Measurements from ENCODE around the gene GALNT10. TPM values are rescaled to one million over a fixed set of nuclear protein-coding genes. Genes with fewer than 3 reads are reported as not detected.

GALNT10 gene
- total and polyA plus RNA-seq, 2 experiments from 2014 or later = 3.2 to 12.9 TPM

MicroRNAs encoded within 50 kb of the gene (microRNA counts, 767-probe panel; counts per million panel counts)
- microRNA hsa-miR-1294 = not detected

Small RNA genes within 50 kb of the gene (microRNA-seq; reads per million reads assigned to microRNA genes)
- gene MIR1294 = 2.4 reads per million, percentile 5 among the genes with 10 or more reads in this experiment

Small RNA genes within 50 kb of the gene (small RNA-seq; reads per million reads assigned to genes)
- gene MIR1294 (ENCODE audit: low replicate concordance) (0.07 reads per million), gene RN7SL655P (ENCODE audit: low replicate concordance) (0.07 reads per million)

Other genes with a start within 250 kb of the GALNT10 start
- gene FAM114A2, start 151.8 kb upstream of the GALNT10 start, total RNA-seq (2014; rRNA removed; shearing (Covaris generic)) = 5.8 and 10.5 TPM in 2 replicates
- gene FAM114A2, start 151.8 kb upstream of the GALNT10 start, polyA plus RNA-seq (2016; fragmentation: Nextera tagmentation; extraction: Ambion mirVana) = 4.7 and 4.9 TPM in 2 replicates
- 47.5 and 51.3 TPM in 2 replicates for gene MFAP3, start 151.8 kb upstream of the GALNT10 start, total RNA-seq (2014; rRNA removed; shearing (Covaris generic))
- gene MFAP3, start 151.8 kb upstream of the GALNT10 start, polyA plus RNA-seq (2016; fragmentation: Nextera tagmentation; extraction: Ambion mirVana) = 1.3 and 2.9 TPM in 2 replicates

Measured in GM23338 (cell line).